GM18861 (cell line): Measurements from ENCODE around the gene CCDC92.

ENCODE experiments used
- ATAC-seq: cut with Tn5 transposase; IDR thresholded peaks from one replicate; pipeline ENCODE4 v1.9.1; 2021; ENCODE audit not compliant: unreplicated experiment

The CCDC92 gene

DNA sequence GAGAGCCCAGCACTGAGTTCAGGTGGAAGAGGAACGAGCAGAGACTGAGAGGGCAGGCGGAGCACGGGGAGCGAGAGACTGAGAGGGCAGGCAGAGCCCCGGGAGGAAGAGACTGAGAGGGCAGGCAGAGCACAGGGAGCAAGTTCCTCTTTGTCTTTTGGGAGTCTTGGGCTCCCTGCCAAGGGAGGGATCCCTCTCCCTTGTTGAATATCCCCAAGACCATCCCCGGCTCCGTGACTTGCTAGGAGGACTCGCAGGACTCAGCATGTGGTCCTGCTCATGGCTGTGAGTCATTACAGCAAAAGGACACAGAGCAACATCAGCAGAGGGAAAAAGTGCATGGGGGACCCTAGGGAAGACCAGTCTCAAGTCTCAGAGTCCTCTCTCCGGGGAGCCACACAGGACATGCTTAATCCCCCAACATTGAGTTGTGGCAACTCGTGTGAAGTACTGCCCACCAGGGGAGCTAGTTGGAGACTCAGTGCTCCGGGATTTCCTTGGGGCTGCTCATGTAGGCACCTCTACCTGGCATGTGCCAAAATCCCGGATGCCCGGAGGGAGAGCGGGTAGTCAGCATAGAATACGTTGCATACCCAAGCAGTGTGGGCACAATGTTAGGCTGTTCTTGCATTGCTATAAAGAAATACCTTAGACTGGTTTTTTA lies 81.0 kb downstream of the CCDC92 start:
- ATAC-seq: no peak

DNA sequence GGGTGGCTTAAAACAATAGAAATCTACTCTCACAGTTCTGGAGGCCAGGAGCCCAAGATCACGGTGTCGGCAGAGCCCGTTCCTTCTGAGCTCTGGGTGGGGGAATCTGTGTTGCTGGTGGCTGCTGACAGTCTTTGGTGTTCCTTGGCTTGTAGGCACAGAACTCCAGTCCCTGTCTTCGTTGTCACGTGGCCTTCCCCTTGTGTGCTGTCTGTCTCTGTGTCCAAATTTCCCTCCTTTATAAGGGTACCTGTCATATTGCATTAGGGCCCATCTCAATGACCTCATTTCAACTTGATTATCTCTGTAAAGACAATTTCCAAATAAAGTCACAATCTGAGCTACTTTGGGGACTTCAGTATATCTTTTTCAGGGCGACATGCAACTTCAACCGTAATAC lies 81.6 kb downstream of the CCDC92 start:
- no peak for ATAC-seq

DNA sequence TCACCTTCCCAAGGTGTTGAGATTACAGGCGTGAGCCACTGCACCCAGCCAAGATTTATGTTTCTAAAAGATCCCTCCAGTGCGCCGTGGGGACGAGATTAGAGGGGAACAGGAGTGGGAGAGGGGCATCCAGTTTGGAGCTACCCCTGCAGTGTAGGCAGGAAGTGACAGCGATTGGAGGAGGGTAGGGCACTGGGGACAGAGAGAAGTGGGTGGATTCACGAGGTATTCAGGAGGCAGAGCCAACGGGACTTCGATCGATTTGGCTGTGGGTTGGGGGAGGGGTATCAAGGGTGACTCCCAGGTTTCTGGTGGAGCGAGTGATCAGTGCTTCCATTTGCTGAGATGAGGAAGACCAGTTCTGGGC lies 82.1 kb downstream of the CCDC92 start:
- ATAC-seq: no peak

DNA sequence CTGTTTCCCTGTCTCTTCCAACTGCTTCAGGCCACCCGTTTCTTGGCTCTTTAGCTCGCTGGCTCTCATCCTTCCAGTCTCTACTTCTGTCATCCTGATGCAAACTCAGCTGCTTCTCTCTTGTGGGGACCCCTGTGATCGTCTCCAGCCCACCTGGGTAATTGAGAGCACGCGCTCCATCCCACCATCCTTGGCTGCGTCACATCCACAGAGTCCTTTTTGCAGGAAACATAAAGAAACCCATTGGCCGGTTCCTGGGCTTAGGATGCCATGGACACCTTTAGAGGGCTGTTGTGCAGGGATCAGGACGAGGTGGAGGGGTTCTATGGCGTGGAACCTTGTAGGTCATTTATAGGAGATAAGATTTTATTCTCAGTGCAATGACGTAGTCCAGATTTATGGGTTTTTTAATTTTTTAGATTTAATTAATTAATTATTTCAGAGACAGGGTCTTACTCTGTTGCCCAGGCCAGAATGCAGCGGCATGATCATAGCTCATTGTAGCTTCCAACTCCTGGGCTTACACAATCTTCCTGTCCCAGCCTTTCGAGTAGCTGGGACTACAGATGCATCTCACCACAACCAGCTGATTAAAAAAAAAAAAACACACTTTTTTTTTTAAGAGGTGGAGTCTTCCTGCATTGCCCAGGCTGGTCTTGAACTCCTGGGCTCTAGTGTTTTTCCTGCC lies 82.6 kb downstream of the CCDC92 start:
- no peak for ATAC-seq

DNA sequence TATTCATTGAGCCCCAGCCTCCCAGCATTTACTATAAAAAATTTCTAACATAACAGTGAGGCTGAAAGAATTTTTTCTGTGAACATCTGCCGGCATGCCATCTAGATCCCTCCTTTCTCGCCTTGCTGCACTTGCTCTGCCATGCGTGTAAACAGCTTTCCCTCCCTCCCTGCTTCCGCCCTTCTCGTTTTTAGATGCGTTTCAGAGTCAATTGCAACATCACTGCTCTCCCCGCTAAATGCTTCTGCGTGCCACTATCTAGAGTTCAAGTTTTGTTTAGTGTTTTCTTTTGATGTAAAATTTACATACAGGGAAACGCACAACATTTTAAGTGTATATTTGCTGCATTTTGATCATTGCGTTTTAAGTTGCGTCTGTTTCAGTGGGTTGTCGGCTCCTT lies 83.6 kb downstream of the CCDC92 start:
- ATAC-seq: no peak

DNA sequence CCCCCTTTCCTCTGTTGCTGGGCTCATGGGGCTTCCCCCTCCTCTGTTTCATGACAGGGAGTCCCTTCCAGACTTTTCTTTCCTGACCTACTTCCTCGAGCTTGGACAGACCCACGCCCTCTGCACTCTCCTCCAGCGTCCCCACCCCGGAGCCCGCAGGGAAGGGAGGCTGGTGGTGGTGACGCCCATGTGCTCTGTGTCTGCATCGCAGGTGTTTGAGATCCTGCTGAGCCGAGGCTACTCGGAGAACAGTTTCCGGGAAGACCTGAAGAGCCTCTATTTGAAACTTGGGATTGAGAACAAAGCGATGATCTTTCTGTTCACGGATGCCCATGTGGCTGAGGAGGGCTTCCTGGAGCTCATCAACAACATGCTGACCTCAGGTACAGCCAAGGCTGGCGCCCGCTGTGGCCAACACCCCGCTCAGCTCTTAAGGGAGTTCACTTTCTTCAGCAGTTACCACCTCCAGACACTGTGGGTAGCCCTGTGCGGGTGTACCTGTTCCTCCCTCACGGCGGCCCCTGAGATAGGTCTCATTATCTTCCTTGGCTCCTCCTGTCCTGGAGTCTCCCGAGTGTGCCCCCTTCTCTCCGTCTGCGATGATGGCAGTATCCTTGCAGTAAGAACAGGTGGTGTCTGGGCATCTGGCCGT lies 85.6 kb downstream of the CCDC92 start:
- ATAC-seq: no peak

DNA sequence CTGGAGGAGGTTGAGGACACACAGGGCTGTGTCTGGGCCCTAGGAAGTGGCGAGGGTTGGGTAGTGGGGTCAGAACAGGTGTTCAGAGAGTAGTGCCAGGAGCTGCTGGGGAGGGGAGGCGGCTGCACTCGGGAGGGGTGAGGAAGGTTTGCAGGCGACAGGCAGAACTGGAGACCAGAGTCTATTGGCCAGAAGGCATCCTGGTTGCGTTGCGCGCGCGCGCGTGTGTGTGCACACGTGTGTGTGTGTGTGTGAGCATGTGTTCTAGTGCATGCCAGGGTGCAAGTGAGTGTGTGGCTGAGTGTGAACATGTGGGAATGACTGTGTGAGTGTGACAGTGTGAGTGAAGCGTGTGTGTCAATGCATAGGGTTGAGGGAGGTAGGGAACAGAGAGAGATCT lies 86.4 kb downstream of the CCDC92 start:
- no peak for ATAC-seq
